Activated naive CD8-positive, alpha-beta T cell treated with anti-CD3 and anti-CD28 coated beads for 36 hours (primary cell): ENCODE measurements around the gene IL1RAP. TPM values are rescaled to one million over a fixed set of nuclear protein-coding genes. Genes with fewer than 3 reads are reported as not detected.
"Not testable (repeated sequence)": the region's sequence is repeated elsewhere in the genome, so short reads cannot be mapped to it uniquely, and the experiment has no call there.

Experiments
- DNase-seq: peaks from one replicate; pipeline ENCODE4 v3.0.0; 2021
- H3K27ac Mint-ChIP-seq: one replicate; pipeline ENCODE4 v1.8.0; 2022; ENCODE audit warnings: mild to moderate bottlenecking, moderate library complexity, mixed read lengths
- H3K27me3 Mint-ChIP-seq: one replicate; pipeline ENCODE4 v1.8.0; 2022; ENCODE audit warnings: mild to moderate bottlenecking, mixed read lengths
- H3K36me3 Mint-ChIP-seq: one replicate; pipeline ENCODE4 v1.8.0; 2021; ENCODE audit warnings: mild to moderate bottlenecking, mixed read lengths
- H3K4me1 Mint-ChIP-seq: one replicate; pipeline ENCODE4 v1.8.0; 2021; ENCODE audit warnings: mixed read lengths
- H3K4me3 Mint-ChIP-seq: one replicate; pipeline ENCODE4 v1.8.0; 2022; ENCODE audit warnings: mild to moderate bottlenecking, moderate library complexity, mixed read lengths
- H3K9me3 Mint-ChIP-seq: one replicate; pipeline ENCODE4 v1.8.0; 2022; ENCODE audit warnings: mixed read lengths
- total RNA-seq, 2 experiments: library from RNA; stranded (reverse); gene quantifications; one replicate each; pipeline ENCODE4 v1.2.3, GENCODE V29; 2021

IL1RAP gene
- total RNA-seq, 2 experiments from 2014 or later, result 7.3 to 8.2 TPM

- Mint-ChIP-seq H3K27ac (no peak overlapping the region), H3K9me3 (no peaks in the 10 kb centered on the region), H3K27me3 (peaks cover 68% of the 10 kb centered on the region), H3K4me3 (no peak overlapping the region), H3K4me1 (peaks cover 2% of the 10 kb centered on the region), H3K36me3 (peaks cover 2% of the 10 kb centered on the region)
- no peak for DNase-seq
These were observed 16.1 kb upstream of the IL1RAP start for GRCh38 chr3:190497811-190498210.

- DNase-seq, result no peak
- H3K9me3 Mint-ChIP-seq, result no peaks in the 10 kb centered on the region
- peaks cover 5% of the 10 kb centered on the region for H3K4me1 Mint-ChIP-seq
- peaks cover 68% of the 10 kb centered on the region for H3K27me3 Mint-ChIP-seq
- H3K4me3 Mint-ChIP-seq, result no peak overlapping the region
- H3K27ac Mint-ChIP-seq, result no peak overlapping the region
- H3K36me3 Mint-ChIP-seq, result peaks cover 2% of the 10 kb centered on the region
These were observed 15.6 kb upstream of the IL1RAP start for GRCh38 chr3:190498293-190498692.

GRCh38 chr3:190499122-190499521, 14.8 kb upstream of the IL1RAP start:
- Mint-ChIP-seq H3K4me3 (no peak overlapping the region), H3K4me1 (peaks cover 5% of the 10 kb centered on the region), H3K27ac (no peak overlapping the region), H3K9me3 (no peaks in the 10 kb centered on the region), H3K27me3 (peaks cover 62% of the 10 kb centered on the region), H3K36me3 (no peaks in the 10 kb centered on the region)
- DNase-seq, result no peak

- Mint-ChIP-seq H3K4me1 (peaks cover 6% of the 10 kb centered on the region), H3K36me3 (no peaks in the 10 kb centered on the region), H3K27me3 (peaks cover 40% of the 10 kb centered on the region), H3K27ac (no peak overlapping the region), H3K9me3 (no peaks in the 10 kb centered on the region), H3K4me3 (no peak overlapping the region)
- no peak for DNase-seq
These were observed 10.9 kb upstream of the IL1RAP start for GRCh38 chr3:190502946-190503345.

GRCh38 chr3:190504354-190505125, 9.3 kb upstream of the IL1RAP start:
- H3K9me3 Mint-ChIP-seq, result no peaks in the 10 kb centered on the region

GRCh38 chr3:190505381-190506003, 8.4 kb upstream of the IL1RAP start:
- Mint-ChIP-seq H3K27ac (no peak overlapping the region), H3K27me3 (peaks cover 23% of the 10 kb centered on the region), H3K4me1 (peaks cover 6% of the 10 kb centered on the region), H3K9me3 (no peaks in the 10 kb centered on the region), H3K4me3 (no peak overlapping the region), H3K36me3 (no peaks in the 10 kb centered on the region)
- DNase-seq, result no peak

More at GRCh38 chr3:190504354-190505125, 9.3 kb upstream of the IL1RAP start:
- H3K36me3 Mint-ChIP-seq, result no peaks in the 10 kb centered on the region
- peaks cover 24% of the 10 kb centered on the region for H3K27me3 Mint-ChIP-seq
- no peak for DNase-seq
- H3K4me1 Mint-ChIP-seq, result peaks cover 6% of the 10 kb centered on the region
- no peak overlapping the region for H3K27ac Mint-ChIP-seq
- no peak overlapping the region for H3K4me3 Mint-ChIP-seq

- Mint-ChIP-seq H3K4me1 (peaks cover 6% of the 10 kb centered on the region), H3K27me3 (peaks cover 15% of the 10 kb centered on the region), H3K4me3 (no peak overlapping the region), H3K9me3 (no peaks in the 10 kb centered on the region), H3K36me3 (no peaks in the 10 kb centered on the region), H3K27ac (no peak overlapping the region)
- no peak for DNase-seq
These were observed 7.6 kb upstream of the IL1RAP start for GRCh38 chr3:190506271-190506670.

GRCh38 chr3:190512666-190513065, 1.2 kb upstream of the IL1RAP start:
- H3K4me1 Mint-ChIP-seq, result peaks cover 30% of the 10 kb centered on the region
- DNase-seq, result no peak
- H3K27me3 Mint-ChIP-seq, result no peaks in the 10 kb centered on the region
- H3K27ac Mint-ChIP-seq, result no peak overlapping the region
- peak overlapping the region; percentile 85 for H3K4me3 Mint-ChIP-seq
- H3K9me3 Mint-ChIP-seq, result no peaks in the 10 kb centered on the region
- peaks cover 5% of the 10 kb centered on the region for H3K36me3 Mint-ChIP-seq

- peak; percentile 40 for DNase-seq
- Mint-ChIP-seq H3K36me3 (peaks cover 10% of the 10 kb centered on the region), H3K27me3 (no peaks in the 10 kb centered on the region), H3K4me3 (peak overlapping the region; percentile 85), H3K4me1 (peaks cover 32% of the 10 kb centered on the region), H3K27ac (peak overlapping the region; percentile 72), H3K9me3 (peaks cover 3% of the 10 kb centered on the region)
These were observed 698 bp downstream of the IL1RAP start for GRCh38 chr3:190514413-190515153.

- H3K27me3 Mint-ChIP-seq, result no peaks in the 10 kb centered on the region
- no peak overlapping the region for H3K27ac Mint-ChIP-seq
- peaks cover 32% of the 10 kb centered on the region for H3K4me1 Mint-ChIP-seq
- peaks cover 3% of the 10 kb centered on the region for H3K9me3 Mint-ChIP-seq
- peaks cover 10% of the 10 kb centered on the region for H3K36me3 Mint-ChIP-seq
- H3K4me3 Mint-ChIP-seq, result no peak overlapping the region
- DNase-seq, result no peak
These were observed 2.5 kb downstream of the IL1RAP start for GRCh38 chr3:190516416-190516815.

GRCh38 chr3:190517687-190518086, 3.8 kb downstream of the IL1RAP start:
- Mint-ChIP-seq H3K9me3 (peaks cover 3% of the 10 kb centered on the region), H3K27me3 (no peaks in the 10 kb centered on the region), H3K36me3 (peaks cover 10% of the 10 kb centered on the region), H3K4me1 (peaks cover 32% of the 10 kb centered on the region), H3K4me3 (no peak overlapping the region), H3K27ac (no peak overlapping the region)
- DNase-seq, result no peak

- not testable (repeated sequence) for H3K27me3 Mint-ChIP-seq, H3K9me3 Mint-ChIP-seq, H3K4me3 Mint-ChIP-seq, DNase-seq, H3K27ac Mint-ChIP-seq
- H3K4me1 Mint-ChIP-seq, result peaks cover 25% of the 10 kb centered on the region
- H3K36me3 Mint-ChIP-seq, result peaks cover 13% of the 10 kb centered on the region
These were observed 4.6 kb downstream of the IL1RAP start for GRCh38 chr3:190518531-190518930.

- Mint-ChIP-seq H3K27me3 (no peaks in the 10 kb centered on the region), H3K4me3 (no peak overlapping the region), H3K36me3 (peaks cover 13% of the 10 kb centered on the region), H3K9me3 (peaks cover 3% of the 10 kb centered on the region), H3K4me1 (peaks cover 24% of the 10 kb centered on the region), H3K27ac (no peak overlapping the region)
- DNase-seq, result no peak
These were observed 6.0 kb downstream of the IL1RAP start for GRCh38 chr3:190519886-190520285.

GRCh38 chr3:190521998-190522397, 8.1 kb downstream of the IL1RAP start:
- Mint-ChIP-seq H3K36me3 (peaks cover 12% of the 10 kb centered on the region), H3K4me3 (no peak overlapping the region), H3K27ac (no peak overlapping the region), H3K9me3 (peaks cover 3% of the 10 kb centered on the region), H3K4me1 (peaks cover 10% of the 10 kb centered on the region), H3K27me3 (no peaks in the 10 kb centered on the region)
- DNase-seq, result no peak

GRCh38 chr3:190522621-190523222, 8.8 kb downstream of the IL1RAP start:
- H3K4me3 Mint-ChIP-seq, result no peak overlapping the region
- H3K27me3 Mint-ChIP-seq, result no peaks in the 10 kb centered on the region
- no peak overlapping the region for H3K27ac Mint-ChIP-seq
- peaks cover 3% of the 10 kb centered on the region for H3K9me3 Mint-ChIP-seq
- peaks cover 3% of the 10 kb centered on the region for H3K4me1 Mint-ChIP-seq
- peaks cover 9% of the 10 kb centered on the region for H3K36me3 Mint-ChIP-seq
- no peak for DNase-seq
